ENCODE results near the gene PAK6. TPM values are rescaled to one million over a fixed set of nuclear protein-coding genes. Genes with fewer than 3 reads are reported as not detected.

PAK6 gene
- total RNA-seq, 1 donor: not detected

DNA sequence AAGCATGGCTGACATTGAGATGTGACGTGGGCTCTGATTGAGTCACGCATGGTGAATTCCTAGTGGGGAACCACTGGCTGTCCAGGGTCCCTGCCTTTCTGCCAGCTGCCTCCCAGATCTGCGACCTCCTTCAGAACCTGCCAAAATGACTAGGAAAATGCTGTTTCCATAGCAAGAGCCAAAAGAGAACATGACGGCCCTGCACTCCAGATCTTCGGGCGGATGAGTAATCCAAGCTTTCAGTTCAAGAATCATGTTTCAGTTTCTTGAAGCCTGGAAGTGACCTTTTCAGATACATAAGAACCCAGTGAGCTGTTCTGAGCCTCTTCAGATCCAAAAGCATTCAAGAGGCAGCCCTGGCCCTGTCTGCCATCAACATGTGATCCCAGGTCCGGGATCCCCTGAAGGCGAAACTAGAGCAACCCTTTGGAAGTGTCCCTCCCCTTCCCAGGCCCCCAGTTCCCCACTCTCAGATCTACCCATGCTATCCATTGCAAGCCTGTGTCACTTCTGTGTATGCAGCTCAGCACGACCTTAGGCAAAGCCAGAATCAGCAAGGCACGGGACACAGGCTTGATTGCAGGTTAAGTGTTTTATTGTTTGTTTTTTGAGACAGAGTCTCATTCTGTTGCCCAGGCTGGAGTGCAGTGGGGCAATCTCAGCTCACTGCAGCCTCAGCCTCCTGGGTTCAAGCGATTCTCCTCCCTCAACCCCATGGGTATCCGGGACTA, 24.3 kb downstream of the PAK6 start:
- peaks cover 17% of the 10 kb centered on the region for H3K4me1 ChIP-seq (ENCODE audit: insufficient read depth, low read length)
- DNase-seq (ENCODE audit: insufficient read length, low spot score, missing footprints): peak; percentile 98

GRCh38 chr15:40264321-40265153, 25.7 kb downstream of the PAK6 start:
- H2AFZ ChIP-seq (ENCODE audit: low read length): no peak overlapping the region
- DNase-seq (ENCODE audit: insufficient read length, low spot score, missing footprints): no peak
- H4K20me1 ChIP-seq (ENCODE audit: insufficient read depth, low read length): no peaks in the 10 kb centered on the region
- no peaks in the 10 kb centered on the region for H3K27me3 ChIP-seq (ENCODE audit: insufficient read depth, low read length)
- no peak overlapping the region for H3K4me2 ChIP-seq (ENCODE audit: insufficient read depth, low read length)
- H3K36me3 ChIP-seq (ENCODE audit: insufficient read depth, low read length): no peaks in the 10 kb centered on the region
- no peaks in the 10 kb centered on the region for H3K9me3 ChIP-seq (ENCODE audit: low read depth, low read length)
- H3K79me2 ChIP-seq (ENCODE audit: insufficient read depth, low read length): no peaks in the 10 kb centered on the region
- no peak overlapping the region for H3K4me3 ChIP-seq (ENCODE audit: insufficient read depth, low read length)
- H3K4me1 ChIP-seq (ENCODE audit: insufficient read depth, low read length): peaks cover 17% of the 10 kb centered on the region
- H3K27ac ChIP-seq (ENCODE audit: low read depth, low read length): no peak overlapping the region
- no peak for TF ChIP-seq CTCF (IDR thresholded peaks at IDR 0.05; ENCODE audit: extremely low read depth, low read depth, low read length)

More for the DNA sequence above, 24.3 kb downstream of the PAK6 start:
- Histone ChIP-seq H3K27ac (ENCODE audit: low read depth, low read length) (peak overlapping the region; percentile 48), H3K36me3 (ENCODE audit: insufficient read depth, low read length) (no peaks in the 10 kb centered on the region), H2AFZ (ENCODE audit: low read length) (peak overlapping the region; percentile 81), H3K4me2 (ENCODE audit: insufficient read depth, low read length) (peak overlapping the region; percentile 60), H3K9me3 (ENCODE audit: low read depth, low read length) (no peaks in the 10 kb centered on the region), H3K27me3 (ENCODE audit: insufficient read depth, low read length) (peaks cover 3% of the 10 kb centered on the region), H3K4me3 (ENCODE audit: insufficient read depth, low read length) (peak overlapping the region; percentile 25), H4K20me1 (ENCODE audit: insufficient read depth, low read length) (no peaks in the 10 kb centered on the region), H3K79me2 (ENCODE audit: insufficient read depth, low read length) (no peaks in the 10 kb centered on the region)
- TF ChIP-seq CTCF (IDR thresholded peaks at IDR 0.05; ENCODE audit: extremely low read depth, low read depth, low read length): no peak

DNA sequence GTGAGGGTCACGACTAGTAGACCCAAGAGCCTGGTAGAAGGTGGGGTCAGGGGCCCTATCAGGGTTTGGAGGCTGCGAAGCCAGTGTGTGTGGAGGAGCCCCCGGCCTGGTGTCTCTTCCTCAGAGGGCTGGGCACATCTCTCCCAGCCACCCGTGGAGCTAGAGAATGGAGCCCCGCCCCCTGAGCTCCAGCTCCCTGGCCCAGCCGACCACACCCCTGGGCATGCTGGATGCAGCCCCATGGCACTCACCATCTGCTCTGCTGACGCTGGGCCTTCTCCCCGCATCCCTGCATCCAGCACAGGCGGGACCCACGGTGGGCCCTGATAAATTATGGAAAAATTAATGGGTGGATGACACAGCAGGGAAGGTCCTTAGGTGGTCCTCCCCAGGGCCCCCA, 26.5 kb downstream of the PAK6 start:
- H3K4me1 ChIP-seq (ENCODE audit: insufficient read depth, low read length): peaks cover 17% of the 10 kb centered on the region
- no peaks in the 10 kb centered on the region for H3K36me3 ChIP-seq (ENCODE audit: insufficient read depth, low read length)
- no peaks in the 10 kb centered on the region for H4K20me1 ChIP-seq (ENCODE audit: insufficient read depth, low read length)
- no peak overlapping the region for H3K27ac ChIP-seq (ENCODE audit: low read depth, low read length)
- DNase-seq (ENCODE audit: insufficient read length, low spot score, missing footprints): no peak
- no peak overlapping the region for H3K4me3 ChIP-seq (ENCODE audit: insufficient read depth, low read length)
- no peaks in the 10 kb centered on the region for H3K9me3 ChIP-seq (ENCODE audit: low read depth, low read length)
- no peaks in the 10 kb centered on the region for H3K27me3 ChIP-seq (ENCODE audit: insufficient read depth, low read length)
- no peak overlapping the region for H3K4me2 ChIP-seq (ENCODE audit: insufficient read depth, low read length)
- TF ChIP-seq CTCF (IDR thresholded peaks at IDR 0.05; ENCODE audit: extremely low read depth, low read depth, low read length): no peak
- H2AFZ ChIP-seq (ENCODE audit: low read length): no peak overlapping the region
- H3K79me2 ChIP-seq (ENCODE audit: insufficient read depth, low read length): no peaks in the 10 kb centered on the region

GRCh38 chr15:40265875-40266274, 27.0 kb downstream of the PAK6 start:
- Histone ChIP-seq H4K20me1 (ENCODE audit: insufficient read depth, low read length) (no peaks in the 10 kb centered on the region), H3K4me1 (ENCODE audit: insufficient read depth, low read length) (peaks cover 17% of the 10 kb centered on the region), H3K36me3 (ENCODE audit: insufficient read depth, low read length) (no peaks in the 10 kb centered on the region), H3K27ac (ENCODE audit: low read depth, low read length) (no peak overlapping the region), H3K4me3 (ENCODE audit: insufficient read depth, low read length) (no peak overlapping the region), H3K4me2 (ENCODE audit: insufficient read depth, low read length) (no peak overlapping the region), H3K79me2 (ENCODE audit: insufficient read depth, low read length) (no peaks in the 10 kb centered on the region), H2AFZ (ENCODE audit: low read length) (no peak overlapping the region), H3K27me3 (ENCODE audit: insufficient read depth, low read length) (no peaks in the 10 kb centered on the region), H3K9me3 (ENCODE audit: low read depth, low read length) (no peaks in the 10 kb centered on the region)
- no peak for DNase-seq (ENCODE audit: insufficient read length, low spot score, missing footprints)
- TF ChIP-seq CTCF (IDR thresholded peaks at IDR 0.05; ENCODE audit: extremely low read depth, low read depth, low read length): no peak

Data from osteoblast (primary cell).